ENCODE measurements around the gene STAB2. TPM values are rescaled to one million over a fixed set of nuclear protein-coding genes. Genes with fewer than 3 reads are reported as not detected.

Gene STAB2
- total RNA-seq, 2 donors from 2014 or later = not detected

DNA sequence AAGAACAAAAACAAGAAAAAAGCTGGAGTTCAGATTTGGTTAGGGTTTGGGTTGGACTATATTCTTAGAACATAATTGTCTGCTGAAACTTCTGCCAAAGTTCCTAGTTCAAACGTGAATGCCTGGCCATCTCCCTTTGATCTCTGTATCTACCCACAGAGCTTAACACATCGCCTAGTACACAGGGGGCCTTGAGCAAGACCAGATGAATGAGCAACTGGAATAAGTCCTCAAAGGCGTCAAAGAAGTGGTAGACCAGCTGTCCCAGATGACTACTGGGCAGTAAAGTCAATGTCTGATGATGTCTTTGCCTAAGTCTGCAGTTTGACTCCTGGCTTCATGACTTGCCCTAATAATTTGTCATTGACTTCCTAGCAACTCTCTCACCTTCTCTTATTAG is 13.9 kb upstream of the STAB2 start:
- H3K4me3 Mint-ChIP-seq = no peak overlapping the region
- Histone ChIP-seq H3K4me1 (ENCODE audit: control insufficient read depth, insufficient read depth, low read length) (no peaks in the 10 kb centered on the region), H3K9ac (ENCODE audit: extremely low read depth, low read length, poor library complexity, severe bottlenecking) (no peak overlapping the region), H3K27me3 (ENCODE audit: control insufficient read depth, insufficient read depth, low read length, poor library complexity, severe bottlenecking) (peaks cover 7% of the 10 kb centered on the region), H3K27ac (ENCODE audit: low read depth, low read length) (no peak overlapping the region), H3K9me3 (ENCODE audit: control insufficient read depth, low read length) (no peaks in the 10 kb centered on the region), H3K36me3 (ENCODE audit: control insufficient read depth, insufficient read depth, low read length) (no peaks in the 10 kb centered on the region), H3K4me3 (ENCODE audit: low read length) (no peak overlapping the region)
- H3K36me3 Mint-ChIP-seq (ENCODE audit: low read depth) = no peaks in the 10 kb centered on the region
- WGBS, 2 experiments (ENCODE audit: insufficient coverage in 1 of 2, insufficient read length in 1 of 2) = 70 to 88% methylated on average over 3 of the region's 3 CpGs
- no peak overlapping the region for H3K27ac Mint-ChIP-seq
- peaks cover 7% of the 10 kb centered on the region for H3K4me1 Mint-ChIP-seq
- no peak for DNase-seq
- H3K9me3 Mint-ChIP-seq = no peaks in the 10 kb centered on the region
- TF ChIP-seq, protein P1, sequence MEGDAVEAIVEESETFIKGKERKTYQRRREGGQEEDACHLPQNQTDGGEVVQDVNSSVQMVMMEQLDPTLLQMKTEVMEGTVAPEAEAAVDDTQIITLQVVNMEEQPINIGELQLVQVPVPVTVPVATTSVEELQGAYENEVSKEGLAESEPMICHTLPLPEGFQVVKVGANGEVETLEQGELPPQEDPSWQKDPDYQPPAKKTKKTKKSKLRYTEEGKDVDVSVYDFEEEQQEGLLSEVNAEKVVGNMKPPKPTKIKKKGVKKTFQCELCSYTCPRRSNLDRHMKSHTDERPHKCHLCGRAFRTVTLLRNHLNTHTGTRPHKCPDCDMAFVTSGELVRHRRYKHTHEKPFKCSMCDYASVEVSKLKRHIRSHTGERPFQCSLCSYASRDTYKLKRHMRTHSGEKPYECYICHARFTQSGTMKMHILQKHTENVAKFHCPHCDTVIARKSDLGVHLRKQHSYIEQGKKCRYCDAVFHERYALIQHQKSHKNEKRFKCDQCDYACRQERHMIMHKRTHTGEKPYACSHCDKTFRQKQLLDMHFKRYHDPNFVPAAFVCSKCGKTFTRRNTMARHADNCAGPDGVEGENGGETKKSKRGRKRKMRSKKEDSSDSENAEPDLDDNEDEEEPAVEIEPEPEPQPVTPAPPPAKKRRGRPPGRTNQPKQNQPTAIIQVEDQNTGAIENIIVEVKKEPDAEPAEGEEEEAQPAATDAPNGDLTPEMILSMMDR (conservative IDR thresholded peaks at IDR 0.05) = no peak
- peaks cover 33% of the 10 kb centered on the region for H3K27me3 Mint-ChIP-seq (ENCODE audit: insufficient read depth)

DNA sequence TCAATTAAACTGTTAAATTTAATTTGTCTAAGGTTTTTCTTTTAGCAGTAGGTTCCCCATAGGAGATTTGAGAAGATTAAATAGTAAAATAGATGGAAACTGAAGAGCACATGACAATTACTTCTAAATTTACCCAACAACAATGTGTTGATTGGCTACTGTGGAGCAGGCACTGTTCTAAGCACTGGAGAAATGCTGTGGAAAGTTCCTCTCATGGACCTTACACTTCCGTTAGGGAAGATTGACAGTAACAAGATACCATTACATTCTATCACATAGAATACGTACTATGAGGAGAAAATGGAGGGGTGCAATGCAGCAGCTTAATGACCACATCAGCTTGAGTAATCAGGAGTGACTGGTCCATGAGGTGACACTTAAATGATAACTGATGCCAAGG is 8.1 kb upstream of the STAB2 start:
- Mint-ChIP-seq H3K27me3 (ENCODE audit: insufficient read depth) (peaks cover 7% of the 10 kb centered on the region), H3K9me3 (no peaks in the 10 kb centered on the region), H3K36me3 (ENCODE audit: low read depth) (no peaks in the 10 kb centered on the region), H3K27ac (no peak overlapping the region), H3K4me3 (no peak overlapping the region), H3K4me1 (peaks cover 4% of the 10 kb centered on the region)
- no peaks in the 10 kb centered on the region for H3K4me1 ChIP-seq (ENCODE audit: control insufficient read depth, insufficient read depth, low read length)
- WGBS, 2 experiments (ENCODE audit: insufficient coverage in 1 of 2, insufficient read length in 1 of 2) = 88 to 100% methylated on average over 1 to 2 of the region's 2 CpGs
- TF ChIP-seq, protein P1 (conservative IDR thresholded peaks at IDR 0.05) = no peak
- H3K9ac ChIP-seq (ENCODE audit: extremely low read depth, low read length, poor library complexity, severe bottlenecking) = no peak overlapping the region
- H3K9me3 ChIP-seq (ENCODE audit: control insufficient read depth, low read length) = no peaks in the 10 kb centered on the region
- DNase-seq = no peak
- no peak overlapping the region for H3K27ac ChIP-seq (ENCODE audit: low read depth, low read length)
- no peaks in the 10 kb centered on the region for H3K36me3 ChIP-seq (ENCODE audit: control insufficient read depth, insufficient read depth, low read length)
- peaks cover 1% of the 10 kb centered on the region for H3K27me3 ChIP-seq (ENCODE audit: control insufficient read depth, insufficient read depth, low read length, poor library complexity, severe bottlenecking)
- no peak overlapping the region for H3K4me3 ChIP-seq (ENCODE audit: low read length)

DNA sequence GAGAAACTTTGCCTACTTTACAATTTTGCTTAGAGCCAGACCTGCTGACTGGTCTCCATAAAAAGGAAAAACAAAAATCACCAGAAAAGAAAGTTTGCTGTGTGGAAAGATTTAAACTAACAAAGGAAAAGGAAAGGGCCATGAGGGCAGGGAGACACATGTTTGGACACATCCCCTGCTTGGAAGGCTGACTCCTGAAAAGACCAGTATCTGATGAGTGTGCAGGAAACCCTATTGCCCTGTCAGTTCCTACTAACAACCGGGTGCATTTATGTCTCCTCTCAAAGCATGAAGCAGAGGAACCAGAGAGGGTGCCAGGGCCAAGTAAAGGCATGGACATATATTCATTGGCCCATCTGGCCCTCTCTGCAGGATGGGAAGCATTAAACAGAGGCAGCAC is 7.0 kb upstream of the STAB2 start:
- TF ChIP-seq, protein P1 (conservative IDR thresholded peaks at IDR 0.05) = no peak
- Histone ChIP-seq H3K4me3 (ENCODE audit: low read length) (no peak overlapping the region), H3K36me3 (ENCODE audit: control insufficient read depth, insufficient read depth, low read length) (no peaks in the 10 kb centered on the region), H3K4me1 (ENCODE audit: control insufficient read depth, insufficient read depth, low read length) (no peaks in the 10 kb centered on the region), H3K9ac (ENCODE audit: extremely low read depth, low read length, poor library complexity, severe bottlenecking) (no peak overlapping the region), H3K9me3 (ENCODE audit: control insufficient read depth, low read length) (no peaks in the 10 kb centered on the region), H3K27ac (ENCODE audit: low read depth, low read length) (no peak overlapping the region), H3K27me3 (ENCODE audit: control insufficient read depth, insufficient read depth, low read length, poor library complexity, severe bottlenecking) (no peaks in the 10 kb centered on the region)
- peaks cover 7% of the 10 kb centered on the region for H3K27me3 Mint-ChIP-seq (ENCODE audit: insufficient read depth)
- no peak overlapping the region for H3K27ac Mint-ChIP-seq
- H3K36me3 Mint-ChIP-seq (ENCODE audit: low read depth) = no peaks in the 10 kb centered on the region
- H3K4me3 Mint-ChIP-seq = no peak overlapping the region
- DNase-seq = no peak
- H3K9me3 Mint-ChIP-seq = no peaks in the 10 kb centered on the region
- WGBS, 2 experiments (ENCODE audit: insufficient coverage in 1 of 2, insufficient read length in 1 of 2) = 71 to 87% methylated on average over 1 of the region's 1 CpG
- peaks cover 4% of the 10 kb centered on the region for H3K4me1 Mint-ChIP-seq

Measured in endodermal cell (in vitro differentiated cells).